ENCODE results near the gene TMEM150A. TPM values are rescaled to one million over a fixed set of nuclear protein-coding genes. Genes with fewer than 3 reads are reported as not detected.
A peak's percentile ranks its signal among the peaks of the same experiment; 100 is the strongest.
"Not testable (repeated sequence)": the region's sequence is repeated elsewhere in the genome, so short reads cannot be mapped to it uniquely, and the experiment has no call there.

TMEM150A gene
- total and polyA plus RNA-seq, 5 donors from 2014 or later = 4.9 to 11.3 (median 8.4) TPM

GRCh38 chr2:85596486-85597143 is 5.9 kb downstream of the TMEM150A start:
- ATAC-seq (ENCODE audit: low read depth in 2 of 2) = no peak
- no peaks in the 10 kb centered on the region for H3K9me3 Mint-ChIP-seq
- no peak for DNase-seq
- peak overlapping the region; percentile 96 to 99 (median 98) for H3K4me3 Mint-ChIP-seq
- H3K4me3 ChIP-seq (ENCODE audit: low read depth, low read length) = peak overlapping the region; percentile 88
- no peaks in the 10 kb centered on the region for H3K9me3 ChIP-seq (ENCODE audit: control insufficient read depth in 2 of 2, low read length in 2 of 2)
- peaks cover 17% of the 10 kb centered on the region for H3K36me3 ChIP-seq (ENCODE audit: control insufficient read depth, insufficient read depth, low read length)
- H3K27me3 Mint-ChIP-seq = no peaks in the 10 kb centered on the region
- no peaks in the 10 kb centered on the region for H3K27me3 ChIP-seq (ENCODE audit: control insufficient read depth, insufficient read depth, low read length)
- peak overlapping the region; percentile 80 for H3K27ac ChIP-seq (ENCODE audit: insufficient read depth, low read length, poor library complexity, severe bottlenecking)
- peak overlapping the region; percentile 92 to 99 (median 98) for H3K27ac Mint-ChIP-seq
- H3K4me1 Mint-ChIP-seq = peaks cover 3 to 53% (median 21%) of the 10 kb centered on the region in 4 donors
- peaks cover 32% of the 10 kb centered on the region for H3K4me1 ChIP-seq (ENCODE audit: control insufficient read depth, insufficient read depth, low read length, poor library complexity, severe bottlenecking)
- peaks cover 4% of the 10 kb centered on the region for H3K36me3 Mint-ChIP-seq

- peak overlapping the region; percentile 96 to 99 (median 98) for H3K4me3 Mint-ChIP-seq
- Histone ChIP-seq H3K4me1 (ENCODE audit: control insufficient read depth, insufficient read depth, low read length, poor library complexity, severe bottlenecking) (peaks cover 28% of the 10 kb centered on the region), H3K4me3 (ENCODE audit: low read depth, low read length) (peak overlapping the region; percentile 88), H3K9me3 (ENCODE audit: control insufficient read depth in 2 of 2, low read length in 2 of 2) (no peaks in the 10 kb centered on the region), H3K27ac (ENCODE audit: insufficient read depth, low read length, poor library complexity, severe bottlenecking) (peak overlapping the region; percentile 80), H3K36me3 (ENCODE audit: control insufficient read depth, insufficient read depth, low read length) (peaks cover 17% of the 10 kb centered on the region), H3K27me3 (ENCODE audit: control insufficient read depth, insufficient read depth, low read length) (no peaks in the 10 kb centered on the region)
- H3K27ac Mint-ChIP-seq = peak overlapping the region; percentile 94 to 99 (median 98)
- no peaks in the 10 kb centered on the region for H3K9me3 Mint-ChIP-seq
- ATAC-seq (ENCODE audit: low read depth in 2 of 2) = no peak
- H3K4me1 Mint-ChIP-seq = peaks cover 3 to 51% (median 19%) of the 10 kb centered on the region in 4 donors
- peak in 1 of 3 donors; percentile 18 for DNase-seq
- H3K27me3 Mint-ChIP-seq = no peaks in the 10 kb centered on the region
- peaks cover 4% of the 10 kb centered on the region for H3K36me3 Mint-ChIP-seq
These were observed 6.5 kb downstream of the TMEM150A start for GRCh38 chr2:85596026-85596333.

GRCh38 chr2:85595301-85596025 is 7.0 kb downstream of the TMEM150A start, which contains the start of gene RNF181:
RNF181 (plus strand) TSS chr2:85595745; CDS start chr2:85595764, 19 bp downstream.
- H3K27me3 Mint-ChIP-seq = no peaks in the 10 kb centered on the region
- Histone ChIP-seq H3K27ac (ENCODE audit: insufficient read depth, low read length, poor library complexity, severe bottlenecking) (peak within 1 kb of the TSS; percentile 80), H3K36me3 (ENCODE audit: control insufficient read depth, insufficient read depth, low read length) (peaks cover 17% of the 10 kb centered on the region), H3K4me3 (ENCODE audit: low read depth, low read length) (peak within 1 kb of the TSS; percentile 88), H3K9me3 (ENCODE audit: control insufficient read depth in 2 of 2, low read length in 2 of 2) (no peaks in the 10 kb centered on the region), H3K4me1 (ENCODE audit: control insufficient read depth, insufficient read depth, low read length, poor library complexity, severe bottlenecking) (peaks cover 28% of the 10 kb centered on the region), H3K27me3 (ENCODE audit: control insufficient read depth, insufficient read depth, low read length) (no peaks in the 10 kb centered on the region)
- peak within 1 kb of the TSS; percentile 96 to 99 (median 98) for H3K4me3 Mint-ChIP-seq
- peaks cover 3 to 51% (median 19%) of the 10 kb centered on the region in 4 donors for H3K4me1 Mint-ChIP-seq
- DNase-seq (peak; percentile 90 to 97 (median 91)), ATAC-seq (ENCODE audit: low read depth in 2 of 2) (peak; percentile 99)
- H3K36me3 Mint-ChIP-seq = peaks cover 4% of the 10 kb centered on the region
- peak within 1 kb of the TSS; percentile 94 to 99 (median 98) for H3K27ac Mint-ChIP-seq
- no peaks in the 10 kb centered on the region for H3K9me3 Mint-ChIP-seq

- Histone ChIP-seq H3K9me3 (ENCODE audit: control insufficient read depth in 2 of 2, low read length in 2 of 2) (no peaks in the 10 kb centered on the region), H3K27me3 (ENCODE audit: control insufficient read depth, insufficient read depth, low read length) (no peaks in the 10 kb centered on the region), H3K27ac (ENCODE audit: insufficient read depth, low read length, poor library complexity, severe bottlenecking) (peak overlapping the region; percentile 80), H3K4me1 (ENCODE audit: control insufficient read depth, insufficient read depth, low read length, poor library complexity, severe bottlenecking) (peaks cover 28% of the 10 kb centered on the region), H3K36me3 (ENCODE audit: control insufficient read depth, insufficient read depth, low read length) (peaks cover 17% of the 10 kb centered on the region), H3K4me3 (ENCODE audit: low read depth, low read length) (peak overlapping the region; percentile 88)
- Mint-ChIP-seq H3K27ac (peak overlapping the region; percentile 94 to 99 (median 98)), H3K9me3 (no peaks in the 10 kb centered on the region), H3K4me3 (peak overlapping the region; percentile 96 to 99 (median 98)), H3K27me3 (no peaks in the 10 kb centered on the region), H3K4me1 (peaks cover 3 to 51% (median 19%) of the 10 kb centered on the region in 4 donors), H3K36me3 (peaks cover 4% of the 10 kb centered on the region)
- DNase-seq (no peak), ATAC-seq (ENCODE audit: low read depth in 2 of 2) (no peak)
These were observed 7.7 kb downstream of the TMEM150A start for GRCh38 chr2:85594715-85595300.

GRCh38 chr2:85593023-85593422 is 9.5 kb downstream of the TMEM150A start:
- DNase-seq = no peak
- no peaks in the 10 kb centered on the region for H3K9me3 ChIP-seq (ENCODE audit: control insufficient read depth in 2 of 2, low read length in 2 of 2)
- peaks cover 28% of the 10 kb centered on the region for H3K4me1 ChIP-seq (ENCODE audit: control insufficient read depth, insufficient read depth, low read length, poor library complexity, severe bottlenecking)
- peaks cover 4% of the 10 kb centered on the region for H3K36me3 Mint-ChIP-seq
- ATAC-seq (ENCODE audit: low read depth in 2 of 2) = no peak
- no peaks in the 10 kb centered on the region for H3K27me3 ChIP-seq (ENCODE audit: control insufficient read depth, insufficient read depth, low read length)
- H3K27me3 Mint-ChIP-seq = no peaks in the 10 kb centered on the region
- H3K9me3 Mint-ChIP-seq = no peaks in the 10 kb centered on the region
- no peak overlapping the region for H3K27ac ChIP-seq (ENCODE audit: insufficient read depth, low read length, poor library complexity, severe bottlenecking)
- H3K4me1 Mint-ChIP-seq = peaks cover 3 to 52% (median 27%) of the 10 kb centered on the region in 4 donors
- no peak overlapping the region for H3K4me3 ChIP-seq (ENCODE audit: low read depth, low read length)
- H3K36me3 ChIP-seq (ENCODE audit: control insufficient read depth, insufficient read depth, low read length) = peaks cover 10% of the 10 kb centered on the region
- H3K4me3 Mint-ChIP-seq = peak overlapping the region in 2 of 4 donors; percentile 79 to 96
- no peak overlapping the region for H3K27ac Mint-ChIP-seq

GRCh38 chr2:85592299-85592698 is 10.2 kb downstream of the TMEM150A start:
- peak overlapping the region in 3 of 4 donors; percentile 29 to 52 (median 37) for H3K4me3 Mint-ChIP-seq
- H3K27me3 Mint-ChIP-seq; ATAC-seq (ENCODE audit: low read depth in 2 of 2); H3K4me3 ChIP-seq (ENCODE audit: low read depth, low read length); DNase-seq; H3K36me3 ChIP-seq (ENCODE audit: control insufficient read depth, insufficient read depth, low read length); H3K27ac ChIP-seq (ENCODE audit: insufficient read depth, low read length, poor library complexity, severe bottlenecking); H3K9me3 ChIP-seq (ENCODE audit: control insufficient read depth in 2 of 2, low read length in 2 of 2); H3K27ac Mint-ChIP-seq; H3K27me3 ChIP-seq (ENCODE audit: control insufficient read depth, insufficient read depth, low read length); H3K36me3 Mint-ChIP-seq; H3K9me3 Mint-ChIP-seq: not testable (repeated sequence)
- H3K4me1 ChIP-seq (ENCODE audit: control insufficient read depth, insufficient read depth, low read length, poor library complexity, severe bottlenecking) = peaks cover 30% of the 10 kb centered on the region
- H3K4me1 Mint-ChIP-seq = peaks cover 3 to 57% (median 31%) of the 10 kb centered on the region in 4 donors

GRCh38 chr2:85591563-85591962 is 10.9 kb downstream of the TMEM150A start:
- ATAC-seq (ENCODE audit: low read depth in 2 of 2) = no peak
- Mint-ChIP-seq H3K27ac (peak overlapping the region in 1 of 3 donors; percentile 79), H3K9me3 (no peaks in the 10 kb centered on the region)

More at GRCh38 chr2:85591563-85591962, 10.9 kb downstream of the TMEM150A start:
- DNase-seq = no peak
- Histone ChIP-seq H3K27me3 (ENCODE audit: control insufficient read depth, insufficient read depth, low read length) (no peaks in the 10 kb centered on the region), H3K27ac (ENCODE audit: insufficient read depth, low read length, poor library complexity, severe bottlenecking) (no peak overlapping the region), H3K4me3 (ENCODE audit: low read depth, low read length) (no peak overlapping the region), H3K36me3 (ENCODE audit: control insufficient read depth, insufficient read depth, low read length) (no peaks in the 10 kb centered on the region), H3K4me1 (ENCODE audit: control insufficient read depth, insufficient read depth, low read length, poor library complexity, severe bottlenecking) (peaks cover 24% of the 10 kb centered on the region), H3K9me3 (ENCODE audit: control insufficient read depth in 2 of 2, low read length in 2 of 2) (no peaks in the 10 kb centered on the region)
- peaks cover 3 to 53% (median 28%) of the 10 kb centered on the region in 4 donors for H3K4me1 Mint-ChIP-seq
- H3K36me3 Mint-ChIP-seq = peaks cover 4% of the 10 kb centered on the region
- no peaks in the 10 kb centered on the region for H3K27me3 Mint-ChIP-seq
- peak overlapping the region in 1 of 4 donors; percentile 28 for H3K4me3 Mint-ChIP-seq

Data from CD4-positive, CD25-positive, alpha-beta regulatory T cell (primary cell).